DLD1 (cell line): ENCODE data around the gene TPSD1.
"Not testable (repeated sequence)": the region's sequence is repeated elsewhere in the genome, so short reads cannot be mapped to it uniquely, and the experiment has no call there.

ENCODE experiments used
- in situ Hi-C: cut with HindIII; loops from 2 replicates; pipeline ENCODE4 v1.10.0; 2017; ENCODE audit warnings: low sequenced_read_pairs

Gene TPSD1

DNA sequence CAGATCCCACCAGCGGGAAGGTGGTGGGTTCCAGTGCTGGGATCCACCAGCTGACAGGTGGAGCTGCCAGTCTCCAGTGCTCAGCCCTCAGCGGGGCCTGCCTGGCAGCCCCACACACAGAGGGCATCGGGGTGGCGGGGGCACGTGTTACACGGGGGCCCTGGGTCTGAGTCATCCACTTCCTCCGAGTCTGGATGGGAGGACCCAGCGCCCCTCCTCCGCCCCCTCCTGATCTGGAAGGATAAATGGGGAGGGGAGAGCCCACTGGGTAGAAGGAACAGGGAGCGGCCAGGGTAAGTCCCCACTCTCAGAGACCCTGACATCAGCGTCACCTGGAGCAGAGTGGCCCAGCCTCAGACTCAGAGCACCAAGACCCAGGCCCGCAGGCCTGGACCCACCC, 15.4 kb upstream of the TPSD1 start, which contains the start of gene TPSAB1:
Gene TPSAB1 (plus strand): TSS at position 270 of the 400 bp plus-strand sequence. CDS start 234 bp downstream, outside the sequence.
- in situ Hi-C loops = not testable (repeated sequence)

DNA sequence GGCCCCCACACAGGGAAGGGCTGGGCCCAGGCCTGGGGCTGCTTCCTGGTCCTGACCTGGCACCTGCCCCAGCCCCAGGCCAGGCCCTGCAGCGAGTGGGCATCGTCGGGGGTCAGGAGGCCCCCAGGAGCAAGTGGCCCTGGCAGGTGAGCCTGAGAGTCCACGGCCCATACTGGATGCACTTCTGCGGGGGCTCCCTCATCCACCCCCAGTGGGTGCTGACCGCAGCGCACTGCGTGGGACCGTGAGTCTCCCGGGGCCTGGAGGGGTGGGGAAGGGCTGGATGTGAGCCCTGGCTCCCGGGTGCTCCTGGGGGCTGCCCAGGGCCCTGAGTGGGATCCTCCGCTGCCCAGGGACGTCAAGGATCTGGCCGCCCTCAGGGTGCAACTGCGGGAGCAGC, 14.8 kb upstream of the TPSD1 start:
- in situ Hi-C loops = not testable (repeated sequence)

DNA sequence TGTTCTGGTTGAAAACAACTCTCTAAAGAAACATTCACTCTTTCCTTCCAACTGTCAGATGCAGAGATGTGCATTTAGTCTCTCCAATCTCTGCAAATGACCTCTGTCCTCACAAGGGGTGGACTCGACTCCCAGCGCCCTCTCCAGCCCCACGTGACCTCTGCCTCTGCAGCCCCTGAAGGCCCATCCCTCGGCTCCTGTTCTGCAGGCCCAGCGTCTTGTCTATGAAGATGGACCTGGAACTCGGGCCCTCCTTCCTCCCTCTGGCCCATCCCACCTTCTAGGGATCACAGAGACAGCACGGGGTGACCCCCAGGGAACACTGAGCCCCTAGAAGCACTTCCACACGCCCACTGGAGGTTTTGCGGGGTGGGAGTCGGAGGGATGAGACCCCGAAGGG, 12.5 kb upstream of the TPSD1 start:
- in situ Hi-C loops = not testable (repeated sequence)

DNA sequence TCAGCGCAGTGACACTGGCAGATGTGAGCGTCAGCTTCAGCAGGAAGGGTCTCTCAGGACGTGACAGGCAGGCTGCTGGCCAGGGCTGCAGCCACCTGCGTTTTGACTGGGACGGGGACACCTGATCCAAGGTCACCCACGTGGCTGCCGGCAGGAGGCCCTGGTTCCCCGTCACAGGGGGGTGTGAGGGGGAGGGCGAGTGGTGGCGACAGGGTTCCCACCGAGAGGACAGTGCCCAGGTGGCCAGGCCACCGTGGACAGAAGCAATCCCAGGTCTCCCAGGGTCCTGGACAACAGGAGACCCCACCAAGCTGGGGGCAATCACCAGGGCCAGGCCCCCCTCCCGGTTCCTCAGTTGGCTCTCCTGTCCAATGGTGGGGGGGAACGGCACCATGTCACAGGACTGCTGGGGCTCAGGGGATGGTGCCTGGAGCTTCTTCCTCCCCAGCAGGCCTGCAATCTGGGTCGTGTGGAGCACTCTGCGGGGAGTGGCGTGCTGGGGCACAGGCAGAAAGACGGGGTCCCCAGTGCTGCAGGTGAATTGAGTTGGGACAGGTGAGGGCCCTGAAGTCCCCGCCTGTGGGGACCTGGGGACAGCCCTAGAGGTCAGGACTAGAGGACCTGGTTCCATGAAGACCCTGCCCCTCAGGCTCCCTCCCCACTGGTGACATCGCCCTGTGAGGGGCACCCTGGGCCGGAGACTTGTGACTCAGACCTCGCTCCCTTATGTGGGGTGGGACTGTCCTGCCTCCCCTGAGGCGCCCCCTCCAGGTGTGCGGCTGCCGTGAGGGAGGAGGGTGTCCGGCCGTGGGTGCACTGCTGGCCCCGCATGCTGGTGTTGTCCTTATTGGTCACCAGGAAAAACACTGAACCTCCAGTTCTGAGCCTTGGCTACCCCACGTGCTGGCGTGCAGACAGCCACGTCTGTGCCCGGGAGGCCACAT, 11.7 kb upstream of the TPSD1 start:
- in situ Hi-C loops = not testable (repeated sequence)

DNA sequence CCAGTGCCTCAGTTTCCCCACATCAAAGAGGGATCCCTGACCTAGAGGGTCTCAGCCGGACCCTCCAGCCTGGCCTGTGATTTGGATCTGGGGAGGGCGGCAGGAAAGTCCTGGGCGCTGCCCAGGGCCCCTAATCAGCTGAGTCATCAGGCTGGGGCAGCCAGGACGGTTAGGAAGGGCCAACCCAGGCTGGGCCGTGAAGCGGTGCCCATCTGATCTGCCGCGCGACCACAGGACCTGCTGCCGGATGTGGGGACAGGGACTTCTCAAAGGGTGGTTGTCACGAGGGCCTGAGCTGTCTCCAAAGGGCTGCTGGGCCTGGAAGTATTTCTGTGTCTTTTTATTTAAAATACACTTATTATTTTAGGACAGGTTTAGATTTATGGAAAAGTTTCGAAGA, 11.0 kb upstream of the TPSD1 start:
- in situ Hi-C loops = no loop called here

DNA sequence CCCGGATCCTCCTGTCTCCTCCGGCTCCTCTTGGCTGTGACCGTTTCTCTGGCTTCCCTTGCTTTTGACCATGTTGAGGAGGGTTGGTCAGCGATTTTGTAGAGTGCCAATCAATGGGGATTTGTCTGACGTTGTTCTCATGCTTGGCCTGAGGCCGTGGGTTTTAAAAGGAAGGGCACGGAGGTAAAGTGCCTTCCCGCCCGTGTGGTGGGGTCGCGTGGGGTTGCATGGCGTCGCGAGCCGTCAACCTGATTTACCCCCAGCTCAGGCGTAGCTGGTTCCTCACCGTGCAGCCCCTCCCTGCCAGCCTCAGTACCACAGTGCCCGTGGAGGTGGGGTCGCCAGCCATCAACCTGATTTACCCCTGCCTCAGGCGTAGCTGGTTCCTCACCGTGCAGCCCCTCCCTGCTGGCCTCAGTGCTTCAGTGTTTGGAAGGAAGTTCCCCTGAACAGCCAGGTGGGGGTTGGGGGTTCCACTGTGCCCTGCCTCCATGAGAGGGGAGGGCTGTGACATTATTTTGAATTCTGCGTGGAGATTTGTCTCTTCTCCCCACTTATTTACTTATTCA, 10.3 kb upstream of the TPSD1 start:
- in situ Hi-C loops = no loop called here

DNA sequence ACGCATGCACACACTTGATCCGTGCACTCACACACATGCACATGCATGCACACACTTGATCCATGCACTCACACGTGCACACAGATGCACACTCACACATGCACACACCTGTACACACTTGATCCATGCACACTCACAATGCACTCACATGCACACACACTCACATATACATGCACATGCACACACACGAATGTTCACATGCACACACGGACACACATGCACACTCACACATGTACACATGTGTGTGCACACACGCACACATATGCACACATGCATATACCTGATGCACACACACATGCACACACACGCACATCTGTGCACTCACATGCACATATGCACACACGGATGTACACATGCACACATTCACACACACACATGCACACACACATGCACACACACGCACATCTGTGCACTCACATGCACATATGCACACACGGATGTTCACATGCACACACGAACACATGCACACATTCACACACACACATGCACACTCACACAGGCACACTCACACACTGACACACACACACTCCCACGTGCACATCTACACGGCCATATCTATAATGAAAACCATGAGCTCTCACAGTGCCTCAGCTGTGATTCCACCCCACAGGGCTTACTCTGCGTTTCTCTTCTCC, 7.8 kb upstream of the TPSD1 start:
- in situ Hi-C loops = not testable (repeated sequence)

DNA sequence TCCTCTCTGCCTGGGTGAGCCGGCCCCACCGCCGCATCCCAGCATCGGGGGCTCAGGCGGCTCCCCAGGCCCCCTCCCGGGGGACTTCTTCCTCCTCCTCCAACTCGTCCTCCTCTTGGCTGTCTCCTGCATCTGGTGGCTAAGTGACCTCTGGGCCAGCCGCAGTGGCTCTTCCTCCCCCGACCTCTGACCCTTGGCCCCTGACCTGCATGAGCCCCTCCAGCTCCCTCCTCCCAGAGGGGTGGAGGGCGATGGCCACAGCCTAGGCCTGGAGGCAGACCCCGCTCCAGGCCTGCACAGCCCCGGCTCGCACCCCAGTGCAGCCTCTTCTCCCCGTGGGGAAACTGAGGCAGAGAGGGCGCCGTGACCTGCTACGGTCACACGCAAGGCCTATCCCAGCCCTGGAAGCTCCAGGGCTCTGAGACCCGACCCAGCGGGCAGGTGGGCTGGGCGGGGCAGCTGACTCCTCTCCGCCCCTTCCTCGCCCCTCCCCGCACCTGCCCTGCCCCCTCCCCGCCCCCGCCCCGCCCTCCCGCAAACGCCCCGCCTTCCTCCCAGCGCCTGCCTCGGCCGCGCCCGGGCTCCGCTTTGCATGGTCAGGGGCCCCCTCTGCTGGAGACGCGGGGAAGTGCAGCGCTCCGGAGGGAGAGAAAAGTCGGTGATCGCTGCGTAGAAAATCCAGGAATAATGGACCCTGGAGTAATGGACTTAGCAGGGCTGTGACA, 6.7 kb upstream of the TPSD1 start:
- in situ Hi-C loops = not testable (repeated sequence)

DNA sequence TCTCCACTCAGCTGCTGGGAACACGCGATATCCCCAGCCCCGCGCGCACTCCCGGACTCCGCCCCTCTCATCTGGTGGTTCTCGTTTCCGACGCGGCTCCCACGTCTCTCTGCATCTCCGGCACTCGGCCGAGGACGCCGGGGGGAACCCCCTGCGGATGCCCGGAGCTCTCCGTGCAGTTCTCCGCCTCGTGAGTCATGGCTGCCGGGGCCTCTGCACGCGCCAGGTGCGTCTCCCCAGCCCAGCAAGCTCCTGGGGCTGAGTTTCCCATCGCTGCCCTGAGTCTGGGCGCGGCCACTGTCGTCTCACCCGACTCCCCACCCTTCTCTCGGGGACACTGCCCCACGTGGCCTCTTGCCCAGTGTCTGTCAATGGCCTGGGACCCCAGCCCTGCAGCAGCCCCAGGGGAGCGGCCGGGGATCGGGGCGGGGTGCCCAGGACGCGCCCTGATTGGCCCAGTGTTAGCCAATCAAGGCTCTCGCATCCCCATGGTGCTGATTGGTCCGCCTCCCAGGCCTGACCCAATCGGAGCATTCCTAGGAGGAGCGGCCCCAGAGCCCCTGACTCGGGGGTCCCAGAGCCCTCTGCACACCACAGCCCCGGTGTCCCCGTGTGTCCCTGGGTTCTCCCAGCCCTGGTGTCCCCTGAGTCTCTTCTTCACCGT, 2.0 kb upstream of the TPSD1 start:
- in situ Hi-C loops = not testable (repeated sequence)

DNA sequence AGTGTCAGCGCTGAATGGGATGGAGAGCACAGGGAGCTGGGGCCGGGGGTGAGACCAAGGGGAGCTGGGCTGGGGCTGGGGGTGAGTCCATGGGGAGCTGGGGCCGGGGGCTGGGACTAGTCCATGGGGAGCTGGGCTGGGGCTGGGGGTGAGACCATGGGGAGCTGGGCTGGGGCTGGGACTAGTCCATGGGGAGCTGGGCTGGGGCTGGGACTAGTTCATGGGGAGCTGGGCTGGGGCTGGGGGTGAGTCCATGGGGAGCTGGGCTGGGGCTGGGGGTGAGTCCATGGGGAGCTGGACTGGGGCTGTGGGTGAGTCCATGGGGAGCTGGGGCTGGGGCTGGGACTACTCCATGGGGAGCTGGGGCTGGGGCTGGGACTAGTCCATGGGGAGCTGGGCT, 1.0 kb upstream of the TPSD1 start:
- in situ Hi-C loops = not testable (repeated sequence)

DNA sequence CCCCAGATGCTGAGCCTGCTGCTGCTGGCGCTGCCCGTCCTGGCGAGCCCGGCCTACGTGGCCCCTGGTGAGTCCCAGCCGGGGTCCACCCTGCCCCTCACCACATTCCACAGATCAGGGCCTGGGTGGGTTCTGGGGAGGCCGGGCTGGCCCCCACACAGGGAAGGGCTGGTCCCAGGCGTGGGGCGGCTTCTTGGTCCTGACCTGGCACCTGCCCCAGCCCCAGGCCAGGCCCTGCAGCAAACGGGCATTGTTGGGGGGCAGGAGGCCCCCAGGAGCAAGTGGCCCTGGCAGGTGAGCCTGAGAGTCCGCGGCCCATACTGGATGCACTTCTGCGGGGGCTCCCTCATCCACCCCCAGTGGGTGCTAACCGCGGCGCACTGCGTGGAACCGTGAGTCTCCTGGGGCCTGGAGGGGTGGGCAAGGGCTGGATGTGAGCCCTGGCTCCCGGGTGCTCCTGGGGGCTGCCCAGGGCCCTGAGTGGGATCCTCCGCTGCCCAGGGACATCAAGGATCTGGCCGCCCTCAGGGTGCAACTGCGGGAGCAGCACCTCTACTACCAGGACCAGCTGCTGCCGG, 516 bp downstream of the TPSD1 start:
- in situ Hi-C loops = not testable (repeated sequence)

DNA sequence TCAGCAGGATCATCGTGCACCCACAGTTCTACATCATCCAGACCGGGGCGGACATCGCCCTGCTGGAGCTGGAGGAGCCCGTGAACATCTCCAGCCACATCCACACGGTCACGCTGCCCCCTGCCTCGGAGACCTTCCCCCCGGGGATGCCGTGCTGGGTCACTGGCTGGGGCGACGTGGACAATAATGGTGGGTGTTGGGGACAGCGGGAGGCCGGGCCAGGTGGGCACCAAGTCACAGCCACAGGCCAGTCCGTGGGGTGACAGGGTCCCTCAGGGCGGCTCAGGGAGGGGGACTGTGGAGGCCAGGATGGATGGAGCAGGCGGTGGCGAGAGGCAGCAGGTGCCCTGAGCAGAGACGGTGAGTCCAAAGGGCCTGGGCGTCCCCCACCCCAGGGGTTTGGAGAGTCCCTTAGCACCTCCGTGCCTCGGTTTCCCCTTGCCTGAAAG, 1.0 kb downstream of the TPSD1 start:
- in situ Hi-C loops = no loop called here

DNA sequence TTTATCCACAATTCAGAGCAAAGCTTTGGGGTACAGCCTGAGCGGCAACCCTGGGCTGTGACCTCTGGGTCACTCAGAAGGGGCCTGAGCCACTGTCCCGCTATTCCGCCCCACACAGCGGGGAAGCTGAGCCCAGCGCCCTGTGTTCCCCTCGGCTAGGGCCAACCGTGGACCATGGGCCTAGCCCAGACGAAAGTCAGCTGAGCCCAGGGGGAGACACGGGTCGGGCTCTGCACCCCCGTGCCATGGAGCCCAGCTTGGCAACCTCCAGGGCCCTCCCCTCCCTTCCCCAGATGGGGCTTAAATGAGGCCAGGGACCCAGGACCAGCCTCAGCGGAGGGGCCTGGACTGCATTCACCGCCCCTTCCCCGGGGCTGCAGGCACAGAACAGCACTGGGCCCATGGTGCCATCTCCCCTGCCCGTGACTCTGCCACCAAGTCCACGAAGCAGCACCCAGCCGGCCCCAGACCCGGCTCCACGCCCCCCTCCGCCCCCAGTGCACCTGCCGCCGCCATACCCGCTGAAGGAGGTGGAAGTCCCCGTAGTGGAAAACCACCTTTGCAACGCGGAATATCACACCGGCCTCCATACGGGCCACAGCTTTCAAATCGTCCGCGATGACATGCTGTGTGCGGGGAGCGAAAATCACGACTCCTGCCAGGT, 1.8 kb downstream of the TPSD1 start:
- in situ Hi-C loops = no loop called here

DNA sequence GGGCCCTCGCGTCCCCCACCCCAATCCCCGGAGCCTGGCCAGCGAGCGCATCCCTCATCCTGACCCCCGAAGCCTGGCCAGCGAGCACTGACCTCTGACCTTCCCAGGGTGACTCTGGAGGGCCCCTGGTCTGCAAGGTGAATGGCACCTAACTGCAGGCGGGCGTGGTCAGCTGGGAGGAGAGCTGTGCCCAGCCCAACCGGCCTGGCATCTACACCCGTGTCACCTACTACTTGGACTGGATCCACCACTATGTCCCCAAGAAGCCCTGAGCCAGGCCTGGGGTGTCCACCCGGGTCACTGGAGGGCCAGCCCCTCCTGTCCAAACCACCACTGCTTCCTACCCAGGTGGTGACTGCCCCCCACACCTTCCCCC, 2.3 kb downstream of the TPSD1 start:
- in situ Hi-C loops = no loop called here

DNA sequence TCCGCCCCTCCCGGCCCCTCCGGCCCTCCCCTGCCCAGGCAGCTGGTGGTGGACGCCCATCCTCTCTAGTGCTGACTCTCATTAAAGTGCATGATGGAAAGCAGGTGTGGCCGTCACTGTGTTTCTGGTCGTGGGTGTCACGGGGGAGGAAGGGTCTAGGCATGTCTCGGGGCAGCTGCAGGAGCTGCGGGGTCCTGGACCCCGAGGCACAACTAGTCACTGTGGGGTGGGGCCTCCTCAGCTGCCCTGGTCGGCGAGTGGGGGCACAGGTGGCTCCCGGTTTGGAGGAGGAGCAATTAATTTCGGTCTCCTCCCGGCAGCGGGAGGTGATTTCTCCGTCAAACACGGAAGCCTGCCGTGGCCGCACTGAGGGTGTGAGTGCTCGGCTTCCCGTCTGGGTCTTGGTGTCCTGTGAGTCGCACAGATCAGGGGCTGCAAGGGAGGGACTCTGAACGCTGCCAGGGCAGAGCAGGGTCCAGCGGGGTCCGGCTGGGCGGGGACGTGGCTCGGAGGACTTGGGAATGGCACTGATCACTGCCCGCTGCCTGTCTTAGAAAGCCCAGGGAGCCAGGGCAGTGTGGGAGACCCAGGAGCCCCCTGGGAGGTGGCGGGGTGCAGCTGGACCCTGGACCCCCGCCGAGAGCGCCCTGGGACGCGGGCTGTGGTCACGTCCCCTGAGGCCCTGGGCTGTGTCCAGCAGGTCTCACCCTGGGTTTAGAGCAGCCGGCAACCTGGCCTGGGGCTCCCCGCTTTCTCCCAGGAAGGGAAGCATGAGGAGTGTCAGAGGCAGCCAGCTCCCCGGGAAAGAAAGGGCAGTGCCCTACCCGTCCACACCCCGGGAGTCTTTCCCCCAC, 3.3 kb downstream of the TPSD1 start:
- in situ Hi-C loops = no loop called here

DNA sequence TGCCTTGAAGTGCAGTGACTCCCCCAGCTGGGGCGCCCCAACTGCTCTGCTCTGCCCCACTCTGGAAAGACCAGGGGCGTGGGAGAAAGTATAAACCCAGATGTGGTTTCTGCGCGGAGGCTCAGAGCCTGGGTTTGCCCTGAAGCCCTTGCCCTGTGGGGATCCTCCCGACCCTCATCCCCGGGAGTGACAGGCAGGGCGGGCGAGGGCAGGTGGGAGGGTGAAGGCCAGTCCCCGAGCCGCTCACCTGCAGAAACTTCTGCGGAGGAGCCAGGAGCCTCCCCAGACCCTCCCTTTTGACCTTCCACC, 3.8 kb downstream of the TPSD1 start:
- in situ Hi-C loops = no loop called here

DNA sequence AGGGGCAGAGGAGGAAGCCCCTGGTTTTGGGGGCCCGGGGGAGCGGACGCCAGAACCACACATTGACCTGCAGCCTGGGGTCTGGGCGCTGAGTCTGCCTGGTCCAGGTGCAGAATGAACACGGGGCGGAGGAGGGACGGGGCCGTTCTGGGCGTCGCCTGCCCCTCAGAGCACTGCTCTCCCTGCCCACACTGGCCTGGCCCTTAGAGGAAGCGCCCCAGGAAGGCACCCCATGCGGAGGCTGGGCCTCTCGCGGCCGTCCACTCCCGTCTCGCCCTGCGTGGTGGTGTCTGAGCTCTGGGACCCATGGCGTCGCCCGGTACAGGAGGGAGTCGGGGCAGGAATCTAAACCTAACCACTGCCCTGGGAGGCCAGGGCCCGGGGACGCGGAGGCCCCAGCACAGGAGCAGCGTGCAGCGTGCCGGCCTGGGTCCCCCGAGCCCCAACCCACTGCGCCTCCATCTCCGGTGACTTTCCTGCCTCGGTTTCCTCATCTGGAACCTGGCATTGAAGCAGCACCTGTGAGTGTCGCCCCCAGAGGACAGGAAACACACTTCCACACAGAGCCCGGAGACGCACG, 4.3 kb downstream of the TPSD1 start:
- in situ Hi-C loops = no loop called here

DNA sequence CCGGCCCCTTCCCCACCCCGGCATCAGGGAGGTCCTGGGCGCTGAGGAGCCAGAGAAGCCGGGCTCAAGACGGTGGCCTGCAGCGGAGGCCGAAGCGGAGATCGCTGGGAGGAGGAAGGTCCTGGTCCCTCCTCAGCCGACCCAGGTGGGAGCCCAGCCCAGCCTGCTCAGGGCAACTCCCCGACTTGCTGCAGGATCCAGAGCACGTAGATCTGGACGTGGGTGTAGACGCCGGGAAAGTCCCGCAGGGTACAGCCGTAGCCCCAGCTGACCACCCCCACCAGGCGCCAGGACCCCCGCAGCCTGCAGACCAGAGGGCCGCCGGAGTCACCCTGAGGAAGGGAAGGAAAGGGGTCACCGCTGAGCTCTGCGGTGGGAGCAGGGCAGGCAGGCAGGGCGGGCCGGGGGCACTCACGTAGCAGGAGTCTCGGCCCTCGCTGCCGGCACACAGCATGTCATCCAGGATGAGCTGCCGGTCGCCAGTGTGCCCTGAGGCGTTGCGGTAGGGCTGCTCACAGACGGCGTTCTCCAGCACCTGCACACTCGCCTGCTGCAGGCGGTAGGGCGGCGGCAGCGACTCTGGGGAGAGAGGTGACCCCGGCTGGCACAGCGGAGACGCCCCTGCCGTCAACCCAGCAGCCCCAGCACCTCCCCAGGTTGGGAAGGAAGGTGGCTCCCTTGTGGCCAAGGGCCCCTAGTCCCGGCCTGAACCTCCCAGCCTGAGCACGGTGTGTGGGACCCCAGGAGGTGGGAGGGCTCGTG, 5.4 kb downstream of the TPSD1 start:
- in situ Hi-C loops = no loop called here
